HG02588 (cell line): ENCODE data around the gene FUT8.

Source experiments
- ATAC-seq: cut with Tn5 transposase; IDR thresholded peaks from one replicate; pipeline ENCODE4 v1.9.1; 2021; ENCODE audit warnings: mild to moderate bottlenecking, moderate library complexity; ENCODE audit not compliant: unreplicated experiment

Gene FUT8

DNA sequence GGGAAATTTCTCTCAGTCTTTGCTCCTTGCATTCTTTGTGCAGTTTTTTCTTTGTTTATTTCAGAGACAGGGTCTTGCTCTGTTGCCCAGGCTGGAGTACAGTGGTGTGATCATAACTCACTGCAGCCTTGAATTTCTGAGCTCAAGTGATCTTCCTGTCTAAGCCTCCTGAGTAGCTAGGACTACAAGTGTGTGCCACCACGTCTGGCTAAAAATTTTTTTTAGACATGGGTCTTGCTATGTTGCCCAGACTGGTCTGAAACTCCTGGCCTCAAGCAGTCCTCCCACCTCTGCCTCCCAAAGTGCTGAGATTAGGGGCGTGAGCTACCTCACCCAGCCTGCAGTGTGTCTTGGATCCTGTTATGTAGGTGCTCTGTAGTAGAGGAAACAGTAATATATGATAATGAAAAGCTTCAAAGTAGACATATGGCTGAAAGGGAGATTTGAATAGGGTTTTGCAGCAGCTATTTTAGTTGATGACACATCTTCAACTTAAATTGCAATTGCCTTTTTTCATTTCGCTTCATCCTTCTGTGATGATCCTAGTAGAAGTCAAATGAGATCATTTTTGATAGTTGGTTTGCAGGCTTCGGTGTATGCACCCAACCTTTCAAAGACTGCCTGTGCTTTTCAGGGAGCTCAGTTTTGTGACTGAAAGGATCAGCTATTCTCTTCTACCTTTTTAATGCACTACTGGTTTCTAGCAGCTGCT, 75.4 kb downstream of the FUT8 start:
- ATAC-seq: no peak

DNA sequence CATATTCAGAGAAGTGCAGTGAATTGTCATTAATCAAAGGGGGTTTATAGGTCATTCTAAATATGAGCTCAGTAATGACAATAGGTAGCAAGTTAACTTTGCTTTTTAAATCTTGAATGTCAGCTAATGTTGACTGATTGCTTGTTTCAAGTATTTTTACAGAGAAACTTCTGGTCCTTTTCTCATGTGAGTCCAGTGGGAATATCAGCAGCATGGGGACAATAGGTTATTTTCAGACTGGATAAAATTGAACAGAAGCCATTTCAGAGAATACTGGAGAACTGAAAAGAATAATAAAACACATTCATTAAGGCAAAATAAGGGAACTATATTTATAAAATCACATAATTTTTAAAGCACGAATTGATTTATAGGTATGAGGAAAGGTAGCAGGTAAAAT, 78.7 kb downstream of the FUT8 start:
- ATAC-seq: no peak

DNA sequence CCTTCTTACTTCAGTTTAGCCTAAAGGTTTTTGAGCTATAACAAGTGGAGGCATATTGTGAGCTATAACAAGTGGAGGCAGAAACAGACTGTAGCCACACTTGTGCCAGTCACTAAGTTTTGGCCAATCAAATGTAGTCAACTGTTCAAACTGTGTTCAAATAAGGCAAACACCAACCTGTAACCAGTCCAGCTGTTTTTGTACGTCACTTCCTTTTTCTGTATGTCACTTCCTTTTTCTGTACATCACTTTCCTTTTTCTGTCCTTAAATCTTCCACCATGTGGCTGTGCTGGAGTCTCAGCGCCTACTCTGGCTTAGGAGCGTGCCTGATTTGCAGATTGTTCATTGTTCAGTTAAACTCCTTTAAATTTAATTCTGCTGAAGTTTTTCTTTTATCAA, 79.7 kb downstream of the FUT8 start:
- ATAC-seq: no peak

- no peak for ATAC-seq
Measured at GRCh38 chr14:65495196-65495595, 82.7 kb downstream of the FUT8 start.

- ATAC-seq: no peak
Measured at GRCh38 chr14:65496178-65496993, 83.9 kb downstream of the FUT8 start.

- no peak for ATAC-seq
Measured at GRCh38 chr14:65499138-65499537, 86.6 kb downstream of the FUT8 start.

GRCh38 chr14:65500075-65500474, 87.5 kb downstream of the FUT8 start:
- ATAC-seq: no peak

- ATAC-seq: no peak
Measured at GRCh38 chr14:65501328-65501727, 88.8 kb downstream of the FUT8 start.

DNA sequence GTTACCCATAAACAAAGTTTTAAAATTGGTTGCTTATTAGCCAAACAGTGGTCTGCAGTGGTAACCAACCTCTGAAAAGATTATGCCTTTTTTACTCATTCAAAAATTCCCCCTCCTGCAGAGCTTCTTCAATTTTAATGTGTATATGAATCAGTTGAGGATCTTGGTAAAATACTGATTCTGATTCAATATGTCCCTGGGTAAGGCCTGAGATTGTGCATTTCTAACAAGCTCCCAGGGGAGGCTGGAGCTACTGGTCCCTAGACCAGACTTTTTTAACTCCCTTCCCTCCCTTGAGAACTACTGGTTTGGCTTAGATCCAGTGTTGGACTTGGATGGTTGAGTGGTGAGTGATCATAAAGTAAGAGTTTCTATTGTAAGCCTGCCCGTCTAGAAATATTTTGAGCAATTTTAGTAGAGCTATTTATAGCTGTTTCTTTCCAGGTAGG, 90.2 kb downstream of the FUT8 start:
- ATAC-seq: no peak

- no peak for ATAC-seq
Measured at GRCh38 chr14:65503771-65504170, 91.2 kb downstream of the FUT8 start.

GRCh38 chr14:65506801-65507200, 94.3 kb downstream of the FUT8 start:
- no peak for ATAC-seq

DNA sequence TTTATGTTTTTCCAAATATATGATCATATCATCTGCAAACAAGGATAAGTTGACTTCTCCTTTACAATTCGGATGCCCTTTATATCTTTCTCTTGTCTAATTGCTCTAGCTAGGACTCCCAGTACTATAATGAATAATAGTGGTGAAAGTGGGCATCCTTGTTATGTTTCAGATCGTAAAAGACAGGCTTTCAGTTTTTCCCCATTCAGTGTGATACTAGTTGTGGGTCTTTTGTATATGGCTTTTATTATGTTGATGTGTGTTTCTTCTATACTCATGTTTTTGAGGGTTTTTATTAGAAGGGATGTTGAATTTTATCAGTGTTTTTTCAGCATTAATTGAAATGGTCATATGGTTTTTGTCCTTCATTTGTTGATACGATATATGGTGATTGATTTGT, 97.3 kb downstream of the FUT8 start:
- no peak for ATAC-seq

DNA sequence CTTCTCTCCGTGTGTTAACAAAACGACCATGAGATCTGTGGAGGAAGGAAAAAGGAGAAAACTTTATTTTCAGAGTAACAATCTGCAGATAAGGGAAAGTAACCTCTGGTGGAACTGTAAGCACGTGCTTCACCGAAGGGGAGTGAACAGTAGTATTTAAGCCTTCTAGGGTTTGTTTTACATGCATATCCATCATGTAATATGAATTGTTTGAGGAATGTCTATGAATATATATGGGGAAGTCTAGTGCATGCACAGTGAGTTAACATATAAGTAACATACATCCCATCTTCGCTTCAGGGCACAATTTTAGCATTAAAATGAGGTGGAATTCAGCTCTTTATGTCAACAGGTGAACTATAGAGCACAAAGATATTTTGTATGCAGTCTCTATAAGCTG, 101.1 kb downstream of the FUT8 start:
- no peak for ATAC-seq

DNA sequence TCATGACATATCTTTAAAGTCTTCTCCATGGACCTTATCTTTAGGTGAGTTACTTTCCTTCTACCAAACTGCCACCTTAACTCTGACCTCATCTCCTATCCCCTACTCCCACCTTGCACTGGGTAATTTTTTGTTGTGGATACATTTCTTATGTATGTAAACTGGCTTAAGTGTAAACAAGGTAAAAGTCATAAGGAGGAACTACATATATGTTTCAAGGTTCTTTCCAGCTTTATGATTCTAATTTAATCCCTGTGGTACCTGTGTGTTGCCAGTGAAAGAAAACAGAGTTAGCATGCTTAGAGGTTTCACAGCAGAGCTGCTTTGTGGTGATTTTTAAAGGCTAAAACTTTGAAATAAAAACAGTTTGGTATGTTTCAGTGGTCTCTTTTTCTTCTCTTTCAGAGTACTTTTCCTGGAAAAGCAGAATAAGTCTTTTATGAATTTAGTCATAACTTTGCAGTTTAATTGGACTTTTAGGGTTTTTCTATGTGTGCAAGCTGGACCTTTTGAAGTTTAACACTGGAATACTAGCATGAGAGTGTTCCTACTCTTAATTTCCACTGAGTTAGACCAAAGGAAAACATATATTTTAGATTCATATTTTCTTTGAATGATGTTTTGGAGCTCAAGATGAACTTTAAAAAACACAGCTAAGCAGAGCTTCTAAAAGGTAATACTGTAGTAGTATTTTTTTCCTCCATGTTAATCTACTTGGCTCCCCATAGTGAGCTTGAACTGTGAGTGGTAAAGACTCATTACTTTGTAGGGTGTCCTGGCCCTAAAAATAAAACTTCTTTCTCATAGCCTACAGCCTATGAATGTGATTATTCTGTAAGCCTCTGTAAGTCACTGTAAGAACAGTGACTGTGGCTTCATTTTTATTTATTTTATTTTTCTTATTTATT, 105.4 kb downstream of the FUT8 start:
- no peak for ATAC-seq

GRCh38 chr14:65528069-65528468, 115.5 kb downstream of the FUT8 start:
- ATAC-seq: no peak

GRCh38 chr14:65531148-65531547, 118.6 kb downstream of the FUT8 start:
- ATAC-seq: no peak

GRCh38 chr14:65533736-65534404, 121.3 kb downstream of the FUT8 start:
- ATAC-seq: no peak

GRCh38 chr14:65536781-65537423, 124.4 kb downstream of the FUT8 start:
- no peak for ATAC-seq

DNA sequence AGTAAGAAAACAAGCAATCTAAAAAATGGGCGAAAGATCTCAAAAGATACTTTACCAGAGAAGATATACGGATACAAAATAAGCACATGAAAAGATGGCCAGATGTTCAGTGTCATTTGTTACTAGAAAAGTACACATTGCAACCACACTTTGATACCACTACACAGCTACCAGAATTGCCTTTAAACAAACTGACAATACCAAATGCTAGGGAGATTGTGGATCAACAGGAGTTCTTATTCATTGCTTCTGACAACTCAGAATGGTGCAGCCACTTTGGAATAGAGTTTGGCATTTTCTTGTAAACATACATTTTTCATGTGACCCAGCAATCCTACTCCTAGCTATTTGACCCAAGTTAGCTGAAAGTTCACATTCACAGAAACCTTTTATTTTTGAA, 136.3 kb downstream of the FUT8 start:
- ATAC-seq: no peak

DNA sequence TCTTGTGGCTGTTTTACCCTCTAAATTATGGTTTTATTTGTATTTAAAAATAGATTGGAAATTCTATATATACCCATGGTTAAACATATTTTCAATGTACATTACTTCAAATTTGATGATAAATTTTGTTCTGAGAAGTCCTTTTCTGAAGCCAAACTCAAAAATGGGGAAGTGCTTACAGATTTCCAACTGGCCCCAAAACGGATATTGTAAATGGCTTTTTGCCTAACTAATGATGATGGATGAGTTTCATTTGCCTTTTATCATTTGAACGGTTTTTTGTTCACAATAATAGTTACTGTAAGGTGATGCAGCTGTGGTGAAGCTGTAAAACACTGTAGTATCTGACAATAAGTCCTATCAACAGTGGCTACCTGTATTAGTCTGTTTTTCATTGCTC, 136.9 kb downstream of the FUT8 start:
- ATAC-seq: no peak
